Activated naive CD8-positive, alpha-beta T cell treated with anti-CD3 and anti-CD28 coated beads, Interleukin-2, amount 50 U/mL, for 24 hours (primary cell): ENCODE data around the gene RUVBL2.
"Not testable (repeated sequence)": the region's sequence is repeated elsewhere in the genome, so short reads cannot be mapped to it uniquely, and the experiment has no call there.

Experiments used
- ATAC-seq: fragments of 150-1000 bp; cut with Tn5 transposase; one replicate; pipeline ENCODE4 v1.10.0; 2021
- DNase-seq: peaks from one replicate; pipeline ENCODE4 v3.0.0; 2021
- H3K27ac Mint-ChIP-seq: one replicate; pipeline ENCODE4 v1.8.0; 2021; ENCODE audit warnings: mild to moderate bottlenecking, mixed read lengths
- H3K27me3 Mint-ChIP-seq: one replicate; pipeline ENCODE4 v1.8.0; 2021; ENCODE audit warnings: mixed read lengths
- H3K36me3 Mint-ChIP-seq: one replicate; pipeline ENCODE4 v1.8.0; 2021; ENCODE audit warnings: low read depth, mixed read lengths
- H3K4me1 Mint-ChIP-seq: one replicate; pipeline ENCODE4 v1.8.0; 2021; ENCODE audit warnings: mixed read lengths
- H3K4me3 Mint-ChIP-seq: one replicate; pipeline ENCODE4 v1.8.0; 2021; ENCODE audit warnings: mild to moderate bottlenecking, moderate library complexity, mixed read lengths
- H3K9me3 Mint-ChIP-seq: one replicate; pipeline ENCODE4 v1.8.0; 2021; ENCODE audit warnings: mixed read lengths

Gene RUVBL2

DNA sequence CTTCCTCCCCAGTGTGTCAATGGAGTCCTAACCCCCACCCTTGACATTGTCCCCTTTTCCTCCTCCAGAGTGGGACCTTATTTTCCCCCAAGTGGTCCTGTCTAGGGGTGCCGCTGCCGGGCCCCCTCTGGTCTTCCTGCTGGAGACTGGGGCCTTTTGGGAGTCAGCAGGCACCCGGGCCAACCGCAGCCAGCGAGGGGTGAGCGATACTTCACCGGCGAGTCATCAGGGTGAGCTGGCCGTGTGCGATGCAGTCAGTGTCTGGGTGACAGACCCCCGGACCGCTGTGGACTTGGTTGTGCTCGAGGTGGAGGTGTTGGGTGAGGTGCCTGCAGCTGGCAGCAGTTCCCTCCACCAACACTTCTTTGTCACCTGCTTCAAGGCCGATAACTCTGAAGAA is 36.1 kb downstream of the RUVBL2 start:
- not testable (repeated sequence) for H3K27ac Mint-ChIP-seq, H3K4me3 Mint-ChIP-seq, H3K36me3 Mint-ChIP-seq, H3K27me3 Mint-ChIP-seq, H3K9me3 Mint-ChIP-seq, DNase-seq, H3K4me1 Mint-ChIP-seq, ATAC-seq

DNA sequence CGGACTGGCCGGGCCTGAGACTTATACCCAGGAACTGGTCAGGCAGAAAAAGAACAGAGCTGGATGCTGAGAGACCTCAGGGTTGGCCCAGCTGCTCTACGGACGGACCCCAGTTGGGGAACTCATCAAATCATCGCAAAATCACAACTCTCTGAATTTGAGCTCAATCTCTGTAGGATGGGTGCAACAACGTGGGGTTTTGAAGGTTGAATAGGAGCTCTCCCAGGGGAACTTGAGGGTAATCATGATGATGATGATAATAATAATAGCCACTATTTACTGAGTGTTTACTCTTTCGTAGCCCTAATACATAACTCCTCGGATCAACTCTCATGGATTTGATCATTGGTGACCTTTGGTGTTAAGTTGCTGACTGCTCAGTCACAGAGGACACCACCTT is 36.6 kb downstream of the RUVBL2 start:
- not testable (repeated sequence) for H3K36me3 Mint-ChIP-seq, DNase-seq, H3K4me3 Mint-ChIP-seq, ATAC-seq, H3K9me3 Mint-ChIP-seq, H3K27me3 Mint-ChIP-seq, H3K27ac Mint-ChIP-seq, H3K4me1 Mint-ChIP-seq

DNA sequence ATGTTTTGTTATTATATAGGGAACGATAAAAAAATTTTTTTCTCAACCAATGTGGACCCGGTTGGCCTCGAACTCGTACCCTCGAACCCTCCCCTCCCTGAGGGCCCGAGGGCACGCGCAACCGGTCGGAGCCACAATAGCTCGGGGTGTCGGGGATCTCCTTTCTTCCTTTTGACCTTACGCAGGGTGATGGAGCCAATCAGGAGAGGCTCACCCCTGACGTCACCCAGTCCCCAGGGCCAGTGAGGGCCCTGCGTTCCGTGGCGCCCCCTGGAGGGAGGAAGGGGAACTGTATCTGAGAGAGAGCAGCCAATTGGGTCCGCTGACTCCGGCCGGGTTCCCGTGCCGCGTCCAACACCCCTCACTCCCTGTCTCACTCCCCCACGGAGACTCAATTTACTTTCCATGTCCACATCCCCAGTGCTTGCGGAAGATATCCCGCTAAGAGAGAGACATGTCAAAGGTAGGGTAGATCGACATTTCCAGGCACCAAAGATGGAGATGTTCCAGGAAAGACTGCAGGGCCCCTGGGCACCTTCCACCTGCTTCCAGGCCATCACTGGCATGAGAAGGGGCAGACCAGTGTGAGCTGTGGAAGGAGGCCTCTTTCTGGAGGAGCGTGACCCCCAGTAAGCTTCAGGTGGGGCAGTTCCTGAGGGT is 38.1 kb downstream of the RUVBL2 start, which contains the start of gene CGB2:
TSS of gene CGB2 (plus strand) at position 249 of the 660 bp plus-strand sequence. CDS start at position 455, 206 bp downstream.
- Mint-ChIP-seq H3K4me3 (peak within 1 kb of the TSS; percentile 38), H3K27ac (peak within 1 kb of the TSS; percentile 80), H3K27me3 (peaks cover 11% of the 10 kb centered on the region)
- peak; percentile 75 for DNase-seq
- peak; percentile 77 for ATAC-seq
- H3K36me3 Mint-ChIP-seq, H3K4me1 Mint-ChIP-seq, H3K9me3 Mint-ChIP-seq: not testable (repeated sequence)

DNA sequence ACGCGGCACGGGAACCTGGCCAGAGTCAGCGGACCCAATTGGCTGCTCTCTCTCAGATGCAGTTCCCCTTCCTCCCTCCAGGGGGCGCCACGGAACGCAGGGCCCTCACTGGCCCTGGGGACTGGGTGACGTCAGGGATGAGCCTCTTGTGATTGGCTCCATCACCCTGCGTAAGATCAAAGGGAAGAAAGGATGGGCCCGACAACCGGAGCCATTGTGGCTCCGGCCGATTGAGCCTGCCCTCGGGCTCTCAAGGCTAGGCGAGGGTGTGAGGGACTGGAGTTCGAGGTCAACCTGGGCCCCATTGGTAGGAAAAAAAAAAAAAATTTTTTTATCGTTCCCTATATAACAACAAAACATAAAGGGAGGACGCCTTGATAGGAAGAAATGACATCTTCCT is 43.1 kb downstream of the RUVBL2 start, which contains the start of gene CGB1:
TSS of gene CGB1 (minus strand) at position 81 of the 400 bp plus-strand sequence. CDS start 184 bp downstream, outside the sequence.
- not testable (repeated sequence) for H3K36me3 Mint-ChIP-seq, H3K27ac Mint-ChIP-seq, H3K27me3 Mint-ChIP-seq, H3K4me1 Mint-ChIP-seq, H3K9me3 Mint-ChIP-seq, ATAC-seq, H3K4me3 Mint-ChIP-seq
- DNase-seq: peak; percentile 67

DNA sequence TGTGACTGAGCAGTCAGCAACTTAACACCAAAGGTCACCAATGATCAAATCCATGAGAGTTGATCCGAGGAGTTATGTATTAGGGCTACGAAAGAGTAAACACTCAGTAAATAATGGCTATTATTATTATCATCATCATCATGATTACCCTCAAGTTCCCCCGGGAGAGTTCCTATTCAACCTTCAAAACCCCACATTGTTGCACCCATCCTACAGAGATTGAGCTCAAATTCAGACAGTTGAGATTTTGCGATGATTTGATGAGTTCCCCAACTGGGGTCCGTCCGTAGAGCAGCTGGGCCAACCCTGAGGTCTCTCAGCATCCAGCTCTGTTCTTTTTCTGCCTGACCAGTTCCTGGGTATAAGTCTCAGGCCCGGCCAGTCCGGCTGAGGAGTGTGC is 44.4 kb downstream of the RUVBL2 start:
- not testable (repeated sequence) for H3K9me3 Mint-ChIP-seq, DNase-seq, H3K4me3 Mint-ChIP-seq, H3K27ac Mint-ChIP-seq, H3K27me3 Mint-ChIP-seq, H3K4me1 Mint-ChIP-seq, ATAC-seq, H3K36me3 Mint-ChIP-seq

DNA sequence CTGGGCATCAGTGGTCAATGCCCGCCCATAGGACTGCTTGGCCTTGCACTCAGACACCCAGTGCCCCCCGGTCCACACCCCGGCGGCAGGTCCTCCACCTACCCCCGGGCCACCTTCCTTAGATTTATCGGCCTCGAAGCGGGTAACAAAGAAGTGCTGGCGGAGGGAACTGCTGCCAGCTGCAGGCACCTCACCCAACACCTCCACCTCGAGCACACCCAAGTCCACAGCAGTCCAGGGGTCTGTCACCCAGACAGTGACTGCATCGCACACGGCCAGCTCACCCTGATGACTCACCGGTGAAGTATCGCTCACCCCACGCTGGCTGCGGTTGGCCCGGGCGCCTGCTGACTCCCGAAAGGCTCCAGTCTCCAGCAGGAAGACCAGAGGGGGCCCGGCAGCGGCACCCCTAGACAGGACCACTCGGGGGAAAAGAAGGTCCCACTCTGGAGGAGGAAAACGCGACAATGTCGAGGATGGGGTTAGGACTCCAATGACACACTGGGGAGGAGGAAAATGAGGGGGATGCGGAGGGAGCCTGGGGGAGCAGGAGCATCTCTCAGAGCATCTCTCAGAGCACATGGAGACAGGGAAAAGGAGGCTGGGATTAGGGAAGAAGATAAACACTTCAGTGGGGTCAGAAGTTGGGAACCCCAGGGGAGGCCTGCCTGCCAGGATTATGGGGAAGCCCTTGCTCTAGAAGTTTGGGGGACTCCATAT is 45.0 kb downstream of the RUVBL2 start:
- ATAC-seq, H3K27me3 Mint-ChIP-seq, H3K36me3 Mint-ChIP-seq, H3K4me1 Mint-ChIP-seq, H3K9me3 Mint-ChIP-seq, DNase-seq, H3K4me3 Mint-ChIP-seq, H3K27ac Mint-ChIP-seq: not testable (repeated sequence)

DNA sequence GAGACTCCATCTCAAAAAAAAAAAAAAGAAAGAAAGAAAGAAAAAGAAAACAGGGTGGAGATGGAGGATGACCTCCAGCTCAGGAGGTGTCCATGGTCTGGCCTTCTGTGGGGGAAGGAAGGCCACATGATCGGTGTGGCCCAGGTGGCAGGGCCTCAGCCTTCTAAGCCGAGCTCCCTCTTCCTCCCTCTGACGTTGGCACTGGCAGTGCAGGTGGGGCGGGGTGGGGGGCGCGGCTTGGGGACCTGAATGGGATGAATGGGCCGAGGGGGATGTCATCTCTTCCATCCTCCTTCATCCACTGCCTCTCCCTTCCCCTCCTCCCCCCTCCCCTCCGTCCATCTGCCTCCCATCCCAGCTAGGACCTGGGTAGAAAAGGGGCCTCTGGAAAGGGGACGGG is 46.0 kb downstream of the RUVBL2 start:
- not testable (repeated sequence) for H3K27ac Mint-ChIP-seq, H3K27me3 Mint-ChIP-seq, ATAC-seq, H3K9me3 Mint-ChIP-seq, DNase-seq, H3K4me3 Mint-ChIP-seq, H3K36me3 Mint-ChIP-seq, H3K4me1 Mint-ChIP-seq

DNA sequence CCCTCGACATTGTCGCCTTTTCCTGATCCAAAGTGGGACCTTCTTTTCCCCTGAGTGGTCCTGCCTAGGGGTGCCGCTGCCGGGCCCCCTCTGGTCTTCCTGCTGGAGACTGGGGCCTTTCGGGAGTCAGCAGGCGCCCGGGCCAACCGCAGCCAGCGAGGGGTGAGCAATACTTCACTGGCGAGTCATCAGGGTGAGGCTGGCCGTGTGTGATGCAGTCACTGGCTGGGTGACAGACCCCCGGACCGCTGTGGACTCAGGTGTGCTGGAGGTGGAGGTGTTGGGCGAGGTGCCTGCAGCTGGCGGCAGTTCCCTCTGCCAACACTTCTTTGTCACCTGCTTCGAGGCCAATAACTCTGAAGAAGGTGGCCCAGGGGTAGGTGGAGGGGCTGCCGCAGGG is 48.5 kb downstream of the RUVBL2 start:
- no peak for ATAC-seq
- H3K27me3 Mint-ChIP-seq: no peaks in the 10 kb centered on the region
- no peaks in the 10 kb centered on the region for H3K4me1 Mint-ChIP-seq
- H3K9me3 Mint-ChIP-seq: no peaks in the 10 kb centered on the region
- H3K36me3 Mint-ChIP-seq: no peaks in the 10 kb centered on the region
- no peak overlapping the region for H3K4me3 Mint-ChIP-seq
- no peak for DNase-seq
- no peak overlapping the region for H3K27ac Mint-ChIP-seq

DNA sequence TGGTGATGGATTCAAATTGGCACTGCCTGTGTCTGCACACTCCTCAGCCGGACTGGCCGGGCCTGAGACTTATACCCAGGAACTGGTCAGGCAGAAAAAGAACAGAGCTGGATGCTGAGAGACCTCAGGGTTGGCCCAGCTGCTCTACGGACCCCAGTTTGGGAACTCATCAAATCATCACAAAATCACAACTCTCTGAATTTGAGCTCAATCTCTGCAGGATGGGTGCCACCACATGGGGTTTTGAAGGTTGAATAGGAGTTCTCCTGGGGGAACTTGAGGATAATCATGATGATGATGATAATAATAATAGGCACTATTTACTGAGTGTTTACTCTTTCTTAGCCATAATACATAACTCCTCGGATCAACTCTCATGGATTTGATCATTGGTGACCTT is 49.0 kb downstream of the RUVBL2 start:
- not testable (repeated sequence) for H3K27ac Mint-ChIP-seq

DNA sequence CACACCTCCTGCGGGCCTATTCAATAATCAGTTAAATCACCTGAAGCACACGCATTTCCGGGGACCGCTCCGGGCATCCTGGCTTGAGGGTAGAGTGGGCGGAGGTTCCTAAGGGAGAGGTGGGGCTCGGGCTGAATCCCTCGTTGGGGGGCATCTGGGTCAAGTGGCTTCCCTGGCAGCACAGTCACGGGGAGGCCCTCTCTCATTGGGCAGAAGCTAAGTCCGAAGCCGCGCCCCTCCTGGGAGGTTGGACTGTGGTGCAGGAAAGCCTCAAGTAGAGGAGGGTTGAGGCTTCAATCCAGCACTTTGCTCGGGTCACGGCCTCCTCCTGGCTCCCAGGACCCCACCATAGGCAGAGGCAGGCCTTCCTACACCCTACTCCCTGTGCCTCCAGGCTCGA is 49.9 kb downstream of the RUVBL2 start, which contains the start of gene CGB5:
TSS of gene CGB5 (plus strand) at position 301 of the 400 bp plus-strand sequence. CDS start 362 bp downstream, outside the sequence.
- not testable (repeated sequence) for H3K4me3 Mint-ChIP-seq, H3K9me3 Mint-ChIP-seq, H3K36me3 Mint-ChIP-seq, DNase-seq, H3K27ac Mint-ChIP-seq, H3K27me3 Mint-ChIP-seq, H3K4me1 Mint-ChIP-seq, ATAC-seq

More for the DNA sequence above, 49.0 kb downstream of the RUVBL2 start:
- H3K4me3 Mint-ChIP-seq, DNase-seq, ATAC-seq, H3K27me3 Mint-ChIP-seq, H3K9me3 Mint-ChIP-seq, H3K36me3 Mint-ChIP-seq, H3K4me1 Mint-ChIP-seq: not testable (repeated sequence)

DNA sequence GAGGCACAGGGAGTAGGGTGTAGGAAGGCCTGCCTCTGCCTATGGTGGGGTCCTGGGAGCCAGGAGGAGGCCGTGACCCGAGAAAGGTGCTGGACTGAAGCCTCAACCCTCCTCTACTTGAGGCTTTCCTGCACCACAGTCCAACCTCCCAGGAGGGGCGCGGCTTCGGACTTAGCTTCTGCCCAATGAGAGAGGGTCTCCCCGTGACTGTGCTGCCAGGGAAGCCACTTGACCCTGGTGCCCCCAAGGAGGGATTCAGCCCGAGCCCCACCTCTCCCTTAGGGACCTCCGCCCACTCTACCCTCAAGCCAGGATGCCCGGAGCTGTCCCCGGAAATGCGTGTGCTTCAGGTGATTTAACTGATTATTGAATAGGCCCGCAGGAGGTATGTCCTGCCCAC is 55.3 kb downstream of the RUVBL2 start, which contains the start of gene CGB8:
TSS of gene CGB8 (minus strand) at position 101 of the 400 bp plus-strand sequence. CDS start 372 bp downstream, outside the sequence.
- not testable (repeated sequence) for H3K9me3 Mint-ChIP-seq, H3K27ac Mint-ChIP-seq, H3K36me3 Mint-ChIP-seq, ATAC-seq, DNase-seq, H3K27me3 Mint-ChIP-seq, H3K4me3 Mint-ChIP-seq, H3K4me1 Mint-ChIP-seq

DNA sequence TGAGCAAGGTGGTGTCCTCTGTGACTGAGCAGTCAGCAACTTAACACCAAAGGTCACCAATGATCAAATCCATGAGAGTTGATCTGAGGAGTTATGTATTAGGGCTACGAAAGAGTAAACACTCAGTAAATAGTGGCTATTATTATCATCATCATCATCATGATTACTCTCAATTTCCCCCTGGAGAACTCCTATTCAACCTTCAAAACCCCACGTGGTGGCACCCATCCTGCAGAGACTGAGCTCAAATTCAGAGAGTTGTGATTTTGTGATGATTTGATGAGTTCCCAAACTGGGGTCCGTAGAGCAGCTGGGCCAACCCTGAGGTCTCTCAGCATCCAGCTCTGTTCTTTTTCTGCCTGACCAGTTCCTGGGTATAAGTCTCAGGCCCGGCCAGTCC is 56.1 kb downstream of the RUVBL2 start:
- DNase-seq, H3K4me3 Mint-ChIP-seq, H3K27ac Mint-ChIP-seq, H3K4me1 Mint-ChIP-seq, H3K36me3 Mint-ChIP-seq, ATAC-seq, H3K9me3 Mint-ChIP-seq, H3K27me3 Mint-ChIP-seq: not testable (repeated sequence)

DNA sequence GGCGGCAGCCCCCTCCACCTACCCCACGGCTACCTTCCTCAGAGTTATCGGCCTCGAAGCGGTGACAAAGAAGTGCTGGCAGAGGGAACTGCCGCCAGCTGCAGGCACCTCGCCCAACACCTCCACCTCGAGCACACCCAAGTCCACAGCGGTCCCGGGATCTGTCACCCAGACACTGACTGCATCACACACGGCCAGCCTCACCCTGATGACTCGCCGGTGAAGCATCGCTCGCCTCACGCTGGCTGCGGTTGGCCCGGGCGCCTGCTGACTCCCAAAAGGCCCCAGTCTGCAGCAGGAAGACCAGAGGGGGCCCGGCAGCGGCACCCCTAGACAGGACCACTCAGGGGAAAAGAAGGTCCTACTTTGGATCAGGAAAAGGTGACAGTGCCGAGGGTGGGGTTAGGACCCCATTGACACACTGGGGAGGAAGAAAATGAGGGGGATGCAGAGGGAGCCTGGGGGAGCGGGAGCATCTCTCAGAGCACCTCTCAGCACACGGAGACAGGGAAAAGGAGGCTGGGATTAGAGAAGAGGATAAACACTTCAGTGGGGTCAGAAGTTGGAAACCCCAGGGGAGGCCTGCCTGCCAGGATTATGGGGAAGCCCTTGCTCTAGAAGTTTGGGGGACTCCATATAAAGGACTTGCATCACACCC is 56.8 kb downstream of the RUVBL2 start:
- ATAC-seq, H3K4me3 Mint-ChIP-seq, H3K9me3 Mint-ChIP-seq, DNase-seq, H3K4me1 Mint-ChIP-seq, H3K36me3 Mint-ChIP-seq, H3K27ac Mint-ChIP-seq, H3K27me3 Mint-ChIP-seq: not testable (repeated sequence)

DNA sequence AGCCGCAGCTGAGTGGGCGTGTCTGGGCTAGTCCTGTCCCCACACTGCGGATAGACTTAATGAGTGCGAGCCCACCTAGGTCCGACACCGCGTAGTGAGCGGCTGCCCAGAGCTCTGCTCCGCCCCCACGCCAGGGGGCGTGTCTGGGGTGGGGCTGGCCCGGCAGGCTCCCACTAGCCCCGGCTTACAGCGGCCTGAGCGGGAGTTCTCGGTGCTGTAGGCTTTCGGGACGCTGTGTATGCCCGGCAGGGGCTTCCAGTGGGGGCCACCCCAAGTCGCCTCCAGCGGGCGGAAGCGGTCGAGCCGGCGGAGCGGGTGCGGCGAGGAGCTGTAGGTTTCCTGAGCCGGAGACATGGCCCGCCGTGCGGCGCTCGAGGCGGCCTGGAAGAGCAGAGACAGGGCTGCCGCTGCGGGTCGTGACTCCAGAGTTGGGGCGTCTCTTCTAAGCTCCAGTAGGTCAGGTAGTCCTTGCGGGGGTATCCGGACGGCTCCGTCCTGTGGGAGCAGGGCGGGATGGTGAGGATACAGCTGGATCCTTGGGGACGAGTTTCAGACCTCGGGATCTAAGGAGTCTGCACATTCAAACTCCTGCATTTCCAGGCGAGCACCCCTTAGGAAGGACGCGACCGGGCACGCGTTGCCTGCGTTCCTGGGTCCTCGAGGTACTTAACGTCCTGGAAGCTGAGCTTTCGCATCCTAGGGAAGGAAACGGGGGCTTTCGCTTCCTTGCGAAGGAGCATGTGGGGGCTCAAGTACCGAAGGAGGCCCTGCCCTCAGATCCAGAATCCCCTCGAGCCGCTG is 62.6 kb downstream of the RUVBL2 start:
- Mint-ChIP-seq H3K4me3 (peak overlapping the region; percentile 58), H3K4me1 (peaks cover 17% of the 10 kb centered on the region), H3K27ac (no peak overlapping the region), H3K36me3 (no peaks in the 10 kb centered on the region), H3K27me3 (peaks cover 50% of the 10 kb centered on the region), H3K9me3 (no peaks in the 10 kb centered on the region)
- DNase-seq (peak; percentile 66), ATAC-seq (peak; percentile 70)
